ENCODE measurements around the gene UNC5C. TPM values are rescaled to one million over a fixed set of nuclear protein-coding genes. Genes with fewer than 3 reads are reported as not detected.

Gene UNC5C
- total and polyA plus RNA-seq, 4 donors, result 0.27 to 1.2 (median 0.78) TPM

DNA sequence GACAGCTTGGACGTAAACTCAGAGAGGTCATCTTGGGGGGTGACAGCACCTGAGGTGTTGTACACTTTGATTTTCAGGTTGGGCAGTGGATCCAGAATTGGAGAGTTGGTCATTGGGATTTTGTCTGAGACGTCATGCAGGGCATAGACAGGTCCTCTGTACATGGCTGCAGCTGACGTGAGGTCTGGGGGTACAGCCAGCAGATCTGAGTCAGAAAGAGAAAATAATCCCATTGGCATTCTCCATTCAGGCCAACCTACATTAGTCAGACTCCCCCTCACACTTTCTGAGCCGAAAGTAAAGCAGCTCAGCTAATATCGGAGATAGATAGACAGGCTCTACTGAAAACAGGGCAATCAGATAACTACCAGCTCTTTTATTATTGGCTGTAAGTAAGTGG lies 329.7 kb downstream of the UNC5C start:
- Histone ChIP-seq H3K36me3 (ENCODE audit: control insufficient read depth in 4 of 4, insufficient read depth in 3 of 4, low read depth in 1 of 4, low read length in 3 of 4) (no peaks in the 10 kb centered on the region), H3K4me1 (ENCODE audit: control insufficient read depth in 4 of 4, insufficient read depth in 4 of 4, low read length in 3 of 4) (no peaks in the 10 kb centered on the region), H3K4me3 (ENCODE audit: low read depth in 1 of 3, low read length in 3 of 3) (no peak overlapping the region), H3K27me3 (ENCODE audit: control insufficient read depth in 4 of 4, insufficient read depth in 4 of 4, low read length in 3 of 4) (no peaks in the 10 kb centered on the region), H3K9ac (ENCODE audit: low read depth in 1 of 2, low read length in 2 of 2) (no peak overlapping the region), H3K27ac (ENCODE audit: low read depth in 1 of 2, low read length in 2 of 2) (no peak overlapping the region), H3K9me3 (ENCODE audit: control insufficient read depth in 4 of 4, low read length in 3 of 4) (no peaks in the 10 kb centered on the region)
- WGBS, result 86% methylated on average over 5 of the region's 5 CpGs
- no peak for TF ChIP-seq REST (IDR thresholded peaks at IDR 0.05)
- DNase-seq (ENCODE audit: low spot score), result no peak

DNA sequence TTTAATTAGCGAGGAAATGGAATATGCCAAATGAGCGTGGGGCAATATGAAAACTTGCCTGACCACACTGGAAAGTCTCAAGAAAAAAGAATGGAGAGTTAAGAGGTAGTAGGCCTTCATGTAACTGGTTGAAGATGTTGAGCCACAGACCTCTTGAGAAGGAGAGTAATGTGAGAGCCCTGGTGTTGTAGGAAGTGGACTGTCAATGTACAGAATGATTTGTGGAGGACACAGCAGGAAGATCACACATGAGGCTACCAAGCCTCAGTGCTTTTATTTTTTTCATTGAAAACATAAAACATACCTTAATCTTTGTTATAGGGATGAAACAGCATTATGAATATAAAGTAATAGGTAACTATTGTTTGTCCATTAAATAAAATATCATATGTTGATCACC lies 331.6 kb downstream of the UNC5C start:
- Histone ChIP-seq H3K9ac (ENCODE audit: low read depth in 1 of 2, low read length in 2 of 2) (no peak overlapping the region), H3K36me3 (ENCODE audit: control insufficient read depth in 4 of 4, insufficient read depth in 3 of 4, low read depth in 1 of 4, low read length in 3 of 4) (no peaks in the 10 kb centered on the region), H3K4me3 (ENCODE audit: low read depth in 1 of 3, low read length in 3 of 3) (no peak overlapping the region), H3K9me3 (ENCODE audit: control insufficient read depth in 4 of 4, low read length in 3 of 4) (no peaks in the 10 kb centered on the region), H3K27me3 (ENCODE audit: control insufficient read depth in 4 of 4, insufficient read depth in 4 of 4, low read length in 3 of 4) (no peaks in the 10 kb centered on the region), H3K4me1 (ENCODE audit: control insufficient read depth in 4 of 4, insufficient read depth in 4 of 4, low read length in 3 of 4) (no peaks in the 10 kb centered on the region), H3K27ac (ENCODE audit: low read depth in 1 of 2, low read length in 2 of 2) (no peak overlapping the region)
- no peak for TF ChIP-seq CTCF (IDR thresholded peaks at IDR 0.05; ENCODE audit: low read depth, low read length, missing input control)
- no peak for TF ChIP-seq GABPA (IDR thresholded peaks at IDR 0.05 in 1 of 2, conservative IDR thresholded peaks at IDR 0.05 in 1 of 2)
- TF ChIP-seq, protein P1, sequence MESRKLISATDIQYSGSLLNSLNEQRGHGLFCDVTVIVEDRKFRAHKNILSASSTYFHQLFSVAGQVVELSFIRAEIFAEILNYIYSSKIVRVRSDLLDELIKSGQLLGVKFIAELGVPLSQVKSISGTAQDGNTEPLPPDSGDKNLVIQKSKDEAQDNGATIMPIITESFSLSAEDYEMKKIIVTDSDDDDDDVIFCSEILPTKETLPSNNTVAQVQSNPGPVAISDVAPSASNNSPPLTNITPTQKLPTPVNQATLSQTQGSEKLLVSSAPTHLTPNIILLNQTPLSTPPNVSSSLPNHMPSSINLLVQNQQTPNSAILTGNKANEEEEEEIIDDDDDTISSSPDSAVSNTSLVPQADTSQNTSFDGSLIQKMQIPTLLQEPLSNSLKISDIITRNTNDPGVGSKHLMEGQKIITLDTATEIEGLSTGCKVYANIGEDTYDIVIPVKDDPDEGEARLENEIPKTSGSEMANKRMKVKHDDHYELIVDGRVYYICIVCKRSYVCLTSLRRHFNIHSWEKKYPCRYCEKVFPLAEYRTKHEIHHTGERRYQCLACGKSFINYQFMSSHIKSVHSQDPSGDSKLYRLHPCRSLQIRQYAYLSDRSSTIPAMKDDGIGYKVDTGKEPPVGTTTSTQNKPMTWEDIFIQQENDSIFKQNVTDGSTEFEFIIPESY (IDR thresholded peaks at IDR 0.05), result no peak
- TF ChIP-seq FOXA2 (IDR thresholded peaks at IDR 0.05), result no peak
- TF ChIP-seq RXRA (IDR thresholded peaks at IDR 0.05), result no peak
- TF ChIP-seq NR2F2 (IDR thresholded peaks at IDR 0.05), result no peak
- no peak for TF ChIP-seq SP1 (IDR thresholded peaks at IDR 0.05)
- TF ChIP-seq ATF3 (IDR thresholded peaks at IDR 0.05), result no peak
- TF ChIP-seq YY1 (IDR thresholded peaks at IDR 0.05), result no peak
- no peak for TF ChIP-seq MAX (IDR thresholded peaks at IDR 0.05)
- DNase-seq (ENCODE audit: low spot score), result no peak
- 90% methylated on average over 2 of the region's 2 CpGs for WGBS
